HepG2 (cell line): ENCODE measurements around the gene CLCN4. TPM values are rescaled to one million over a fixed set of nuclear protein-coding genes. Genes with fewer than 3 reads are reported as not detected.

Source experiments
- ATAC-seq: fragments of 200-7000 bp; cut with Tn5 transposase; 3 replicates; pipeline ENCODE4 v1.9.1; 2020; ENCODE audit warnings: mild to moderate bottlenecking, moderate library complexity
- BruUV-seq: library from RNA; stranded (reverse); fragments of 400-500 nt; replicated peaks from 2 replicates; lab custom pipeline; 2021; lab: Mats Ljungman, UMichigan
- CTCF ChIA-PET: fragments of 300-600 bp; formaldehyde crosslinking; extraction: SDS; loops from one replicate; lab custom pipeline; 2021; ENCODE audit warnings: low total read pairs, inconsistent platforms, low intra/inter-chr PET ratio; lab: Yijun Ruan, JAX
- POLR2A ChIA-PET: fragments of 350-600 bp; sonication (Branson Sonifier 250); formaldehyde crosslinking; loops from one replicate; lab custom pipeline; 2020; ENCODE audit warnings: antibody characterized with exemption, inconsistent platforms; lab: Yijun Ruan, JAX
- DNase-seq: peaks from one replicate; pipeline ENCODE4 v3.0.0-alpha.2; 2015; ENCODE audit warnings: low spot score
- FAIRE-seq: peaks from 3 replicates; lab custom pipeline; 2011; peaks lifted over from hg19 to GRCh38; lab: Jason Lieb, UNC
- H2AFZ ChIP-seq: one replicate; pipeline ENCODE4 v1.6.1; 2011; ENCODE audit warnings: low read length, inconsistent platforms
- H3K27ac ChIP-seq: fragments of 300-600 bp; 3 replicates; pipeline ENCODE4 v1.8.0; 2011; ENCODE audit warnings: mixed run types, mild to moderate bottlenecking, mixed read lengths, low read length, inconsistent platforms; ENCODE audit not compliant: insufficient read depth; ENCODE audit errors: extremely low read length
- H3K27me3 ChIP-seq, 2 experiments: fragments of 200-600 bp in 1 of 2; 2 replicates in 1 of 2; 3 replicates in 1 of 2; pipeline versions ENCODE4 v1.6.0 to v1.8.0; 2011; ENCODE audit warnings: low read length in 2 of 2, mild to moderate bottlenecking in 2 of 2, moderate library complexity in 2 of 2, inconsistent platforms in 1 of 2; ENCODE audit not compliant: insufficient read depth in 2 of 2, control insufficient read depth in 1 of 2
- H3K36me3 ChIP-seq, 2 experiments: fragments of 200-600 bp in 1 of 2; replicated peaks in 1 of 2; 2 replicates in 1 of 2; 3 replicates in 1 of 2; pipeline versions ENCODE4 v1.5.1 to v1.8.0; 2011; ENCODE audit warnings: low read length in 2 of 2, inconsistent platforms in 1 of 2; ENCODE audit not compliant: insufficient read depth in 2 of 2, control insufficient read depth in 1 of 2
- H3K4me1 ChIP-seq: 2 replicates; pipeline ENCODE4 v1.5.1; 2012; ENCODE audit warnings: low read length, inconsistent platforms; ENCODE audit not compliant: insufficient read depth
- H3K4me2 ChIP-seq: 2 replicates; pipeline ENCODE4 v1.6.0; 2011; ENCODE audit warnings: low read depth, low read length, inconsistent platforms
- H3K4me3 ChIP-seq, 3 experiments: fragments of 200-600 bp in 1 of 3; sonication (generic), shearing (Covaris generic) in 1 of 3; replicated peaks in 1 of 3; 2 replicates each; pipeline ENCODE4 v1.5.1; 2011 to 2016; ENCODE audit warnings: low read length in 3 of 3, inconsistent platforms in 2 of 3, low read depth in 2 of 3, mild to moderate bottlenecking in 2 of 3, control low read depth in 1 of 3, mixed read lengths in 1 of 3; ENCODE audit not compliant: insufficient read depth in 1 of 3
- H3K79me2 ChIP-seq: one replicate; pipeline ENCODE4 v1.6.1; 2011; ENCODE audit warnings: low read length, inconsistent platforms; ENCODE audit not compliant: insufficient read depth
- H3K9ac ChIP-seq: 2 replicates; pipeline ENCODE4 v1.6.0; 2011; ENCODE audit warnings: mild to moderate bottlenecking, low read depth, low read length, inconsistent platforms; ENCODE audit not compliant: insufficient read depth
- H3K9me3 ChIP-seq: 2 replicates; pipeline ENCODE4 v1.5.1; 2012; ENCODE audit warnings: mild to moderate bottlenecking, low read length
- H4K20me1 ChIP-seq: 2 replicates; pipeline ENCODE4 v1.6.0; 2011; ENCODE audit warnings: inconsistent platforms, mild to moderate bottlenecking, low read length, moderate library complexity; ENCODE audit not compliant: insufficient read depth
- ERF ChIP-seq: IDR thresholded peaks from 2 replicates; pipeline ENCODE4 v1.6.1; 2018; ENCODE audit warnings: missing biosample characterization, missing genetic modification reagents
- FOXP4 ChIP-seq: sonication (generic); formaldehyde crosslinking; IDR thresholded peaks from 2 replicates; pipeline ENCODE4 v1.4.0; 2020; ENCODE audit warnings: missing genetic modification reagents
- MAFK ChIP-seq, 2 experiments: IDR thresholded peaks in 1 of 2; conservative IDR thresholded peaks in 1 of 2; 2 replicates each; pipeline ENCODE4 v1.6.1; 2011; ENCODE audit warnings: improper control_type of control experiment in 2 of 2, low read length in 2 of 2
- POLR2G ChIP-seq: fragments of 200-400 bp; formaldehyde crosslinking; IDR thresholded peaks from 2 replicates; pipeline ENCODE4 v1.6.1; 2018; ENCODE audit warnings: mild to moderate bottlenecking, low read depth, low read length, moderate library complexity
- SNAPC2 ChIP-seq: sonication (generic); formaldehyde crosslinking; IDR thresholded peaks from 2 replicates; pipeline ENCODE4 v1.8.1; 2022; ENCODE audit warnings: mild to moderate bottlenecking, missing genetic modification reagents
- THRA ChIP-seq: sonication (generic); formaldehyde crosslinking; IDR thresholded peaks from 2 replicates; pipeline ENCODE4 v1.4.0; 2020; ENCODE audit warnings: missing genetic modification reagents, borderline replicate concordance
- ZBTB7A ChIP-seq: sonication (generic); formaldehyde crosslinking; IDR thresholded peaks from 2 replicates; pipeline ENCODE4 v1.8.0; 2022; ENCODE audit warnings: mild to moderate bottlenecking, missing genetic modification reagents
- ZFP82 ChIP-seq: sonication (generic); formaldehyde crosslinking; IDR thresholded peaks from 2 replicates; pipeline ENCODE4 v1.5.1; 2020; ENCODE audit warnings: mild to moderate bottlenecking, missing genetic modification reagents, borderline replicate concordance
- ZNF225 ChIP-seq: sonication (generic); formaldehyde crosslinking; IDR thresholded peaks from 2 replicates; pipeline ENCODE4 v1.4.0; 2020; ENCODE audit warnings: mild to moderate bottlenecking, missing genetic modification reagents
- ZNF234 ChIP-seq: sonication (generic); formaldehyde crosslinking; conservative IDR thresholded peaks from 2 replicates; pipeline ENCODE4 v1.5.1; 2020; ENCODE audit warnings: mild to moderate bottlenecking, missing genetic modification reagents
- ZNF629 ChIP-seq: sonication (generic); formaldehyde crosslinking; conservative IDR thresholded peaks from 2 replicates; pipeline ENCODE4 v1.5.0; 2020; ENCODE audit warnings: missing genetic modification reagents
- ZNF788 ChIP-seq: sonication (generic); formaldehyde crosslinking; IDR thresholded peaks from 2 replicates; pipeline ENCODE4 v1.5.0; 2020; ENCODE audit warnings: mild to moderate bottlenecking, missing genetic modification reagents, borderline replicate concordance
- WGBS: methylation state at CpG from one replicate; pipeline ENCODE4 v1.1.6; 2017; ENCODE audit warnings: low lambda C conversion rate; 5-methylcytosine and 5-hydroxymethylcytosine counted together
- in situ Hi-C: cut with HindIII; loops from 2 replicates; pipeline ENCODE4 v1.10.0; 2017; ENCODE audit warnings: low pct_unique_long_range_greater_than_20kb; ENCODE audit not compliant: extremely low pct_ligation_motif_present
- intact Hi-C: fragments of 100-400 bp; cut with micrococcal nuclease; formaldehyde crosslinking; loops from one replicate; pipeline ENCODE4 v1.10.0; 2022; ENCODE audit not compliant: unreplicated experiment
- polyA plus RNA-seq, 8 experiments: library from polyadenylated mRNA; depleted of rRNA in 3 of 8; stranded (reverse) in 7 of 8; unstranded in 1 of 8; fragments of >200 nt; fragmentation: Illumina TruSeq in 4 of 8; extraction: Trizol in 4 of 8; gene quantifications; 2 replicates each; pipeline versions ENCODE4 v1.2.1 to v1.2.3, GENCODE V29; 2011 to 2016; ENCODE audit warnings: low read depth in 4 of 8, missing spikeins in 1 of 8, mixed read lengths in 1 of 8; ENCODE audit not compliant: insufficient read depth in 1 of 8
- total RNA-seq, 5 experiments: library from RNA; depleted of rRNA; stranded (reverse); fragments of >200 nt; fragmentation: Illumina TruSeq; extraction: Trizol; gene quantifications; 2 replicates each; pipeline ENCODE4 v1.2.3, GENCODE V29; 2016; ENCODE audit warnings: low read depth in 1 of 5
- TF ChIP-seq, protein P1 (sequence below): sonication (generic); formaldehyde crosslinking; IDR thresholded peaks from 2 replicates; pipeline ENCODE4 v1.4.0; 2020; ENCODE audit warnings: low read depth, mild to moderate bottlenecking, missing genetic modification reagents
- TF ChIP-seq, protein P2 (sequence below): sonication (generic); formaldehyde crosslinking; IDR thresholded peaks from 2 replicates; pipeline ENCODE4 v1.4.0; 2020; ENCODE audit warnings: mild to moderate bottlenecking, missing genetic modification reagents

The CLCN4 gene
- total and polyA plus RNA-seq, 2 of the 13 experiments (the other 11 are each of a cell fraction or from before 2014, with no cell fraction given) = 1.8 to 2.5 TPM

- ChIA-PET POLR2A (no interaction called here), CTCF (interaction anchor here (0.8 kb wide), 1 partner anchor 33 kb away, joined by 3 read pairs; no protein-coding TSS in a partner anchor)
- H3K4me1 ChIP-seq = peaks cover 12% of the 10 kb centered on the region
- no peak overlapping the region for H3K9ac ChIP-seq
- H3K36me3 ChIP-seq = no peaks in the 10 kb centered on the region
- no peaks in the 10 kb centered on the region for H4K20me1 ChIP-seq
- no peak overlapping the region for H3K27ac ChIP-seq
- H2AFZ ChIP-seq = no peak overlapping the region
- no TSS peak for BruUV-seq
- H3K79me2 ChIP-seq = no peaks in the 10 kb centered on the region
- no peak for FAIRE-seq
- in situ Hi-C loops (no loop called here), intact Hi-C loops (no loop called here)
- no peaks in the 10 kb centered on the region for H3K9me3 ChIP-seq
- H3K4me2 ChIP-seq = no peak overlapping the region
- TF ChIP-seq SNAPC2 (CRISPR knock-in tag) = no peak
- no peak for TF ChIP-seq ZNF225 (CRISPR knock-in tag)
- TF ChIP-seq, protein P1, sequence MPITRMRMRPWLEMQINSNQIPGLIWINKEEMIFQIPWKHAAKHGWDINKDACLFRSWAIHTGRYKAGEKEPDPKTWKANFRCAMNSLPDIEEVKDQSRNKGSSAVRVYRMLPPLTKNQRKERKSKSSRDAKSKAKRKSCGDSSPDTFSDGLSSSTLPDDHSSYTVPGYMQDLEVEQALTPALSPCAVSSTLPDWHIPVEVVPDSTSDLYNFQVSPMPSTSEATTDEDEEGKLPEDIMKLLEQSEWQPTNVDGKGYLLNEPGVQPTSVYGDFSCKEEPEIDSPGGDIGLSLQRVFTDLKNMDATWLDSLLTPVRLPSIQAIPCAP (CRISPR knock-in tag) = no peak
- no peak for TF ChIP-seq ZBTB7A
- no peak for TF ChIP-seq ZFP82 (CRISPR knock-in tag)
- TF ChIP-seq ZNF788 (CRISPR knock-in tag) = no peak
- TF ChIP-seq ZNF629 (CRISPR knock-in tag) = no peak
- no peak for TF ChIP-seq THRA (CRISPR knock-in tag)
- TF ChIP-seq FOXP4 (CRISPR knock-in tag) = no peak
- TF ChIP-seq, protein P2, sequence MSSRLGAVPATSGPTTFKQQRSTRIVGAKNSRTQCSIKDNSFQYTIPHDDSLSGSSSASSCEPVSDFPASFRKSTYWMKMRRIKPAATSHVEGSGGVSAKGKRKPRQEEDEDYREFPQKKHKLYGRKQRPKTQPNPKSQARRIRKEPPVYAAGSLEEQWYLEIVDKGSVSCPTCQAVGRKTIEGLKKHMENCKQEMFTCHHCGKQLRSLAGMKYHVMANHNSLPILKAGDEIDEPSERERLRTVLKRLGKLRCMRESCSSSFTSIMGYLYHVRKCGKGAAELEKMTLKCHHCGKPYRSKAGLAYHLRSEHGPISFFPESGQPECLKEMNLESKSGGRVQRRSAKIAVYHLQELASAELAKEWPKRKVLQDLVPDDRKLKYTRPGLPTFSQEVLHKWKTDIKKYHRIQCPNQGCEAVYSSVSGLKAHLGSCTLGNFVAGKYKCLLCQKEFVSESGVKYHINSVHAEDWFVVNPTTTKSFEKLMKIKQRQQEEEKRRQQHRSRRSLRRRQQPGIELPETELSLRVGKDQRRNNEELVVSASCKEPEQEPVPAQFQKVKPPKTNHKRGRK = no peak
- no peak for TF ChIP-seq MAFK (conservative IDR thresholded peaks at IDR 0.05 in 1 of 2, IDR thresholded peaks at IDR 0.05 in 1 of 2; ENCODE audit: low read length in 2 of 2)
- TF ChIP-seq ERF (CRISPR knock-in tag) = no peak
- TF ChIP-seq ZNF234 = no peak
- no peak for TF ChIP-seq POLR2G
- no peak for DNase-seq
- ATAC-seq = no peak
- H3K27me3 ChIP-seq = no peaks in the 10 kb centered on the region
- WGBS = 52% methylated on average over 3 of the region's 3 CpGs
- no peak overlapping the region for H3K4me3 ChIP-seq
Measured at GRCh38 chrX:10152086-10152485, 4.7 kb upstream of the CLCN4 start.
